GM12873 (cell line): ENCODE measurements around the gene DLG1.

Experiments used
- TF ChIP-seq, protein P1 (sequence below): IDR thresholded peaks from 2 replicates; pipeline ENCODE4 v1.5.1; 2012; ENCODE audit warnings: low read depth, mild to moderate bottlenecking, moderate library complexity, low read length, control low read depth; ENCODE audit not compliant: insufficient read depth; ENCODE audit errors: missing control alignments

Gene DLG1

DNA sequence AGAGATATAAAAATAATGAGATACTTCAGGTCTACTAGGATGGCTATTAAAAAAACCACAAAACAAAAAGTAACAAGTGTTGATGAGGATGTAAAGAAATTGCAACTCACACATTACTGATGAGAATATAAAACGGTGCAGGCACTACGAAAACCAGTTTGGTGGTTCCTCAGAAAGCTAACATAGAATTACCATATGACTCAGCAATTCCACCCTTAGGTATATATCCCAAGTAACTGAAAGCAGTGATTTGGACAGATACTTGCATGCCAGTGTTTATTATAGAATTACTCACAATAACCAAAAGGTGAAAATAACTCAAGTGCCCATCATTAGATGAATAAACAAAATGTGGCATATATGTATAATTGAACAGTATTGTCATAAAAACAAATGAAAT, 181.3 kb downstream of the DLG1 start:
- TF ChIP-seq, protein P1, sequence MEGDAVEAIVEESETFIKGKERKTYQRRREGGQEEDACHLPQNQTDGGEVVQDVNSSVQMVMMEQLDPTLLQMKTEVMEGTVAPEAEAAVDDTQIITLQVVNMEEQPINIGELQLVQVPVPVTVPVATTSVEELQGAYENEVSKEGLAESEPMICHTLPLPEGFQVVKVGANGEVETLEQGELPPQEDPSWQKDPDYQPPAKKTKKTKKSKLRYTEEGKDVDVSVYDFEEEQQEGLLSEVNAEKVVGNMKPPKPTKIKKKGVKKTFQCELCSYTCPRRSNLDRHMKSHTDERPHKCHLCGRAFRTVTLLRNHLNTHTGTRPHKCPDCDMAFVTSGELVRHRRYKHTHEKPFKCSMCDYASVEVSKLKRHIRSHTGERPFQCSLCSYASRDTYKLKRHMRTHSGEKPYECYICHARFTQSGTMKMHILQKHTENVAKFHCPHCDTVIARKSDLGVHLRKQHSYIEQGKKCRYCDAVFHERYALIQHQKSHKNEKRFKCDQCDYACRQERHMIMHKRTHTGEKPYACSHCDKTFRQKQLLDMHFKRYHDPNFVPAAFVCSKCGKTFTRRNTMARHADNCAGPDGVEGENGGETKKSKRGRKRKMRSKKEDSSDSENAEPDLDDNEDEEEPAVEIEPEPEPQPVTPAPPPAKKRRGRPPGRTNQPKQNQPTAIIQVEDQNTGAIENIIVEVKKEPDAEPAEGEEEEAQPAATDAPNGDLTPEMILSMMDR = no peak

DNA sequence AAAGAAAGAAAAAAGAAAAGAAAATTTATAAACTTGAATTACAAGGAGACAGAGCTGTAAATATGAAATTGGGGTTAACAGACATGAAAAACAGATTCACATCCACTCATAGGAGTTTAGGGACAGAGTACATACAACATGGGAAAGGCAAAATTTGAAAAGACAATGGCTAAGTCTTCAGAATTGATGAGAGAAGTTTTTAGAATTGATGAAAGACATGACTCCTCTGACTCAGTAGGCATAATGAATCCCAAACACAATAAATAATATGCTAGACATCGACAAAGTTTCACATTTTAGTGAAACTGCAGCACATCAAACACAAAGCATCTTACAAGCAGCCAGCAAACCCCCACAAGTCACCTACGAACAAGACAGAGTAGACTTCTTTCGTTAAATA, 184.4 kb downstream of the DLG1 start:
- TF ChIP-seq, protein P1 = no peak

DNA sequence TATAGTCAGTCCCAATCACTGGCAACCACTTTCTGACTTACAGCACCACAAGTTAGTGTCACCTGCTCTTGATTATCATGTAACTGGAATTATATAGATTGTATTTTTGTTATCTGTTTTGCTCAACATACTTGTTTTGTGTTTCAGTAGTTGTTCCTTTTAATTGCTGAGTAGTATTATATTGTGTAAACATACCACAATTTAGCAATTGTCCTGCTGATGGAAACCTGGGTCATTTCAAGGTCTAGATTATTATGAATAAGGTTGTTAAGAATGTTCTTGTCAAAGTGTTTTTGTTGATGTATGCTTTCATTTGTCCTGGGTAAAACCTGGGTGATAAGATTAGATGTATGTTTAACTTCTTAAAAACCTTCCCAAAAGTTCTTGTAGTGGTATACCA, 186.7 kb downstream of the DLG1 start:
- TF ChIP-seq, protein P1 = no peak

DNA sequence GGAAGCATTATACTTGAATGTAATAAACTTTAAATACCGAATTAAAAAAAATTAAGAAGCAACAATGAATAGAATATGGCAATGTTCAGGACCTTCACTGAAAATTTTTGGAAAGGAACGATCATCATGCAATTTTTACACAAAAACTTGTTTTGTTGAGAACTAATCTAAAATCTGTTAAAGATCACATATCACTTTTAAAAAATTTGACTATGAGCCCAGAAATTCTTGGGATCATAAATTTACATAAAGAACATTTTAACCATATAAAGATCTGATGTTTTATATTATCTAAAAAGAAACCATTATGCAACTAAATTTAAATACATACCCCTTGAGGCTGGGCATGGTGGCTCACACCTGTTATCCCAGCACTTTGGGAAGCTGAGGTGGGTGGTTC, 192.6 kb downstream of the DLG1 start:
- TF ChIP-seq, protein P1 = no peak

DNA sequence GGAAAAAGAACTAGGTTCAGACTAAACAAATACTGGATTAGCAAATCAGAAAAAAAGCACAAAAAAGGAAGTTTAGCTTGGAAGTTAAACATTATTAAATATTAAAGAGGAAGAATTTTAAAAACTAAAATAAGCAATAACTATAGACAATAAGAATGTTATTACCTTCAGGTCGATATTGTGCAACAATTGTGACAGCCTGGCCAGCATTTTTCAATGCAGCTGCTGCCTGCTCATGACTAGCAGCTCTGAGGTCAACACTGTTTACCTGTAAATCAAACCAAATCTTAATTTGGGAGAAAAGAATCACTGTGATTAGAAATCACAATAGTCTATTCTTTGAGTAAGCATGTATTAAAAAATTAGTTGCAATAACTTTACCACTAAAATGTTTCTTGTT, 193.7 kb downstream of the DLG1 start:
- TF ChIP-seq, protein P1 = no peak

DNA sequence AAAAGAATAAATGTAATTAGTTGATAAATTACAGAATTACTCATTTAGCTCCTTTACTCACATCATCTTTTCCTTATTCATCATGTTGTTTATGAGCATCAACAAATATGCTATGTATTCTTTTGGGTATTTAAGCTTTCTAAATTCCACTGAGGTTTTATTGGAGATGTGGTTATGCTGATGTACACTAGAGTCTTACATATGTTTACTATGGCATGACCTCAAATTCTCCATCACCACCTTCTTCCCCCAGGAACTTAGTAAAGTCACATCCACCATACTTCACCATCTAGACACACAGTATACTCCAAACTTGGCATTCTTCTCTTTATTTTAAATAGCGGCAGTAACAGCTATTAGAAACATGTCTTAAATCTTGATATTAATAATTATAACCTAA, 194.6 kb downstream of the DLG1 start:
- TF ChIP-seq, protein P1 = no peak

DNA sequence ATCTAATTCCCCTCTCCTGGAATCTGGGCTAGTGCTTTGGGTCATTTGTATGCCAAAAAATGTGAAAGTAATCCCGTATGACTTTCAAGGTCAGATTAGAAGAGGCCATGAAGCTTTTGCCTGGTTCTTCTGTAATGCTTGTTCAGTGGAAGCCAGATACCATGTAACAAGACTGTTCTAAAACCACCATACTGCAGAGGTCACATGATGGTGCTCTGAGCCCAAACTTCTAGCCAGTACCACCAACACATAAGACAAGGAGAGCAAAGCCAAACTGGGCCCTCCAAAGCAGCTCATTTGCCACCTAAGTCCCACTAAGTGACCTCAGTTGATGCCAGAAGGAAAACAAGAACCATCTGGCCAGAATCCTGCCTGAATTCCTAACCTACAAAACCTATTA, 204.5 kb downstream of the DLG1 start:
- TF ChIP-seq, protein P1 = no peak
